AG09309 (cell line): Measurements from ENCODE around the gene FOXD1.
"Not testable (repeated sequence)": the region's sequence is repeated elsewhere in the genome, so short reads cannot be mapped to it uniquely, and the experiment has no call there.

Source experiments
- DNase-seq: peaks from one replicate; pipeline ENCODE4 v3.0.0-alpha.2; 2010; ENCODE audit warnings: low read depth
- H3K4me3 ChIP-seq: 2 replicates; pipeline ENCODE4 v1.5.1; 2011; ENCODE audit warnings: mild to moderate bottlenecking, low read depth, low read length, moderate library complexity; ENCODE audit not compliant: control insufficient read depth
- TF ChIP-seq, protein P1 (sequence below): IDR thresholded peaks from 2 replicates; pipeline ENCODE4 v1.5.1; 2011; ENCODE audit warnings: mild to moderate bottlenecking, low read depth, low read length, inconsistent platforms; ENCODE audit not compliant: insufficient read depth, control insufficient read depth; ENCODE audit errors: missing control alignments

The FOXD1 gene

GRCh38 chr5:73491155-73491554 lies 42.6 kb upstream of the FOXD1 start:
- TF ChIP-seq, protein P1, sequence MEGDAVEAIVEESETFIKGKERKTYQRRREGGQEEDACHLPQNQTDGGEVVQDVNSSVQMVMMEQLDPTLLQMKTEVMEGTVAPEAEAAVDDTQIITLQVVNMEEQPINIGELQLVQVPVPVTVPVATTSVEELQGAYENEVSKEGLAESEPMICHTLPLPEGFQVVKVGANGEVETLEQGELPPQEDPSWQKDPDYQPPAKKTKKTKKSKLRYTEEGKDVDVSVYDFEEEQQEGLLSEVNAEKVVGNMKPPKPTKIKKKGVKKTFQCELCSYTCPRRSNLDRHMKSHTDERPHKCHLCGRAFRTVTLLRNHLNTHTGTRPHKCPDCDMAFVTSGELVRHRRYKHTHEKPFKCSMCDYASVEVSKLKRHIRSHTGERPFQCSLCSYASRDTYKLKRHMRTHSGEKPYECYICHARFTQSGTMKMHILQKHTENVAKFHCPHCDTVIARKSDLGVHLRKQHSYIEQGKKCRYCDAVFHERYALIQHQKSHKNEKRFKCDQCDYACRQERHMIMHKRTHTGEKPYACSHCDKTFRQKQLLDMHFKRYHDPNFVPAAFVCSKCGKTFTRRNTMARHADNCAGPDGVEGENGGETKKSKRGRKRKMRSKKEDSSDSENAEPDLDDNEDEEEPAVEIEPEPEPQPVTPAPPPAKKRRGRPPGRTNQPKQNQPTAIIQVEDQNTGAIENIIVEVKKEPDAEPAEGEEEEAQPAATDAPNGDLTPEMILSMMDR: no peak
- H3K4me3 ChIP-seq: no peak overlapping the region
- DNase-seq: no peak

- no peak for DNase-seq
- TF ChIP-seq, protein P1: no peak
- no peak overlapping the region for H3K4me3 ChIP-seq
Measured at GRCh38 chr5:73490088-73490487, 41.5 kb upstream of the FOXD1 start.

GRCh38 chr5:73488806-73489205 lies 40.2 kb upstream of the FOXD1 start:
- no peak for DNase-seq
- H3K4me3 ChIP-seq: no peak overlapping the region
- TF ChIP-seq, protein P1: no peak

- TF ChIP-seq, protein P1: no peak
- H3K4me3 ChIP-seq: no peak overlapping the region
- DNase-seq: no peak
Measured at GRCh38 chr5:73487815-73488214, 39.2 kb upstream of the FOXD1 start.

DNA sequence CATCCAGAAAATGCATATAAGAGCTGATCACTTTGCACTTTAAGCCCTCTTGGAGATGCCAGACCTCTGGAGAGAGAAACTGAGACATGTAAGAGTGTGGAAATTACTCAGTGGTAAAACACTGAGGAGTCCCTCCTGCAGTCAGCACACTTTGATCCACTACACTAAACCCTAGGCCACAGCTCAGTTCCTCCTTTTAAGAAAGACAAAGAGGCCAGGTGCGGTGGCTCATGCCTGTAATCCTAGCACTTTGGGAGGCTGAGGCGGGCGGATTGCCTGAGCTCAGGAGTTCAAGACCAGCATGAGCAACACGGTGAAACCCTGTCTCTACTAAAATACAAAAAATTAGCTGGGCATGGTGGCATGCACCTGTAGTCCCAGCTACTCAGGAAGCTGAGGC lies 38.7 kb upstream of the FOXD1 start:
- DNase-seq, H3K4me3 ChIP-seq: not testable (repeated sequence)

GRCh38 chr5:73486119-73486899 lies 37.7 kb upstream of the FOXD1 start:
- TF ChIP-seq, protein P1: no peak
- no peak overlapping the region for H3K4me3 ChIP-seq
- no peak for DNase-seq

GRCh38 chr5:73485715-73486114 lies 37.1 kb upstream of the FOXD1 start:
- TF ChIP-seq, protein P1: no peak
- no peak overlapping the region for H3K4me3 ChIP-seq
- no peak for DNase-seq
